K562 (cell line): ENCODE results near the gene HSPA1L. TPM values are rescaled to one million over a fixed set of nuclear protein-coding genes. Genes with fewer than 3 reads are reported as not detected.
A peak's percentile ranks its signal among the peaks of the same experiment; 100 is the strongest.

ENCODE experiments used
- CC2D1A ChIP-seq: fragments of 450-650 bp; IDR thresholded peaks from 2 replicates; pipeline ENCODE4 v1.6.1; 2017; ENCODE audit warnings: mild to moderate bottlenecking
- EHMT2 ChIP-seq: fragments of 450-650 bp; IDR thresholded peaks from 2 replicates; pipeline ENCODE4 v1.6.1; 2018; ENCODE audit warnings: antibody characterized with exemption
- FIP1L1 ChIP-seq: fragments of 200-400 bp; formaldehyde crosslinking; IDR thresholded peaks from 2 replicates; pipeline ENCODE4 v1.6.1; 2018; ENCODE audit warnings: mild to moderate bottlenecking, low read depth, low read length; ENCODE audit not compliant: poor library complexity, severe bottlenecking
- HDGF ChIP-seq: fragments of 450-650 bp; IDR thresholded peaks from 2 replicates; pipeline ENCODE4 v1.6.1; 2016
- HEY1 ChIP-seq: fragments of 250-450 bp; sonication (Bioruptor Pico); IDR thresholded peaks from 2 replicates; pipeline ENCODE4 v1.5.0; 2020; ENCODE audit warnings: mild to moderate bottlenecking, moderate library complexity, borderline replicate concordance
- HNRNPLL ChIP-seq: fragments of 200-400 bp; formaldehyde crosslinking; IDR thresholded peaks from 2 replicates; pipeline ENCODE4 v1.6.1; 2017; ENCODE audit warnings: low read length, low read depth, mild to moderate bottlenecking; ENCODE audit not compliant: poor library complexity, severe bottlenecking
- IRF2 ChIP-seq: sonication (generic); formaldehyde crosslinking; IDR thresholded peaks from 2 replicates; pipeline ENCODE4 v1.8.1; 2022; ENCODE audit warnings: mild to moderate bottlenecking, missing genetic modification reagents
- KDM1A ChIP-seq, 2 experiments: fragments of 450-650 bp; IDR thresholded peaks; 2 replicates each; pipeline ENCODE4 v1.6.1; 2016; ENCODE audit warnings: mild to moderate bottlenecking in 2 of 2
- MIER1 ChIP-seq: fragments of 450-650 bp; IDR thresholded peaks from 2 replicates; pipeline ENCODE4 v1.6.1; 2016; ENCODE audit warnings: antibody characterized with exemption, mild to moderate bottlenecking, low read depth
- PHF8 ChIP-seq: fragments of 200-600 bp; sonication (generic); IDR thresholded peaks from 2 replicates; pipeline ENCODE4 v1.6.1; 2012; ENCODE audit warnings: mixed run types, mild to moderate bottlenecking, inconsistent platforms, low read length, moderate library complexity, borderline replicate concordance
- PHTF2 ChIP-seq: fragments of 250-450 bp; sonication (Bioruptor Pico); IDR thresholded peaks from 2 replicates; pipeline ENCODE4 v1.5.0; 2021; ENCODE audit warnings: mild to moderate bottlenecking
- PML ChIP-seq: IDR thresholded peaks from 2 replicates; pipeline ENCODE4 v1.6.1; 2012; ENCODE audit warnings: low read length, inconsistent platforms
- POLR2A ChIP-seq: fragments of 450-650 bp; conservative IDR thresholded peaks from 2 replicates; pipeline ENCODE4 v1.6.1; 2016
- RAD51 ChIP-seq: fragments of 450-650 bp; IDR thresholded peaks from 2 replicates; pipeline ENCODE4 v1.7.1; 2016; ENCODE audit warnings: low read depth, mild to moderate bottlenecking, borderline replicate concordance
- RBM14 ChIP-seq: fragments of 200-400 bp; formaldehyde crosslinking; IDR thresholded peaks from 2 replicates; pipeline ENCODE4 v1.6.1; 2018; ENCODE audit warnings: low read depth, mild to moderate bottlenecking, low read length, moderate library complexity, borderline replicate concordance; ENCODE audit not compliant: insufficient read depth
- TCF7 ChIP-seq: sonication (generic); IDR thresholded peaks from 2 replicates; pipeline ENCODE4 v1.6.1; 2016; ENCODE audit warnings: antibody characterized with exemption, borderline replicate concordance
- TEAD1 ChIP-seq, 2 experiments: fragments of 450-650 bp in 1 of 2; sonication (generic) in 1 of 2; formaldehyde crosslinking; IDR thresholded peaks; 2 replicates each; pipeline versions ENCODE4 v1.4.0 to v1.8.0; 2020 to 2022; ENCODE audit warnings: mild to moderate bottlenecking in 2 of 2, missing genetic modification reagents in 1 of 2
- ZC3H4 ChIP-seq: sonication (generic); formaldehyde crosslinking; IDR thresholded peaks from 2 replicates; pipeline ENCODE4 v1.9.0; 2021; ENCODE audit warnings: missing genetic modification reagents, borderline replicate concordance
- ZNF280B ChIP-seq: fragments of 250-450 bp; sonication (Bioruptor Pico); IDR thresholded peaks from 2 replicates; pipeline ENCODE4 v1.5.1; 2021; ENCODE audit warnings: mild to moderate bottlenecking
- ZNF354B ChIP-seq: fragments of 250-450 bp; sonication (Bioruptor Pico); IDR thresholded peaks from 2 replicates; pipeline ENCODE4 v1.4.0; 2020
- polyA plus RNA-seq, 8 experiments: library from polyadenylated mRNA; depleted of rRNA in 4 of 8; stranded (reverse) in 5 of 8; unstranded in 3 of 8; fragments of >200 nt; fragmentation: Nextera tagmentation in 2 of 8; fragmentation: Illumina TruSeq in 1 of 8; extraction: Ambion mirVana in 2 of 8; extraction: Trizol in 1 of 8; gene quantifications; 2 replicates each; pipeline versions ENCODE4 v1.2.1 to v1.2.3, GENCODE V29; 2011 to 2014; ENCODE audit warnings: inconsistent platforms in 1 of 8, missing spikeins in 1 of 8
- total RNA-seq, 7 experiments: library from RNA; depleted of rRNA in 6 of 7; stranded (reverse); fragments of >200 nt in 6 of 7; fragmentation: Illumina TruSeq in 2 of 7; extraction: Trizol in 2 of 7; gene quantifications; 2 replicates each; pipeline versions ENCODE4 v1.2.1 to v1.2.3, GENCODE V29; 2011 to 2021; ENCODE audit warnings: low replicate concordance in 1 of 7
- TF ChIP-seq, protein P1 (sequence below): conservative IDR thresholded peaks from 2 replicates; pipeline ENCODE4 v1.6.1; 2011; ENCODE audit warnings: low read depth, mild to moderate bottlenecking, low read length; ENCODE audit not compliant: control insufficient read depth
- TF ChIP-seq, protein P2 (sequence below): fragments of 450-650 bp; IDR thresholded peaks from 2 replicates; pipeline ENCODE4 v1.6.1; 2016
- TF ChIP-seq, protein P3 (sequence below): fragments of 200-800 bp; sonication (Bioruptor generic); IDR thresholded peaks from 2 replicates; pipeline ENCODE4 v1.6.1; 2017; ENCODE audit warnings: missing genetic modification characterization, missing compliant biosample characterization

Gene HSPA1L
- total and polyA plus RNA-seq, 9 of the 15 experiments (the other 6 are each of a cell fraction or from before 2014, with no cell fraction given): 0.14 to 2.1 (median 1.3) TPM

DNA sequence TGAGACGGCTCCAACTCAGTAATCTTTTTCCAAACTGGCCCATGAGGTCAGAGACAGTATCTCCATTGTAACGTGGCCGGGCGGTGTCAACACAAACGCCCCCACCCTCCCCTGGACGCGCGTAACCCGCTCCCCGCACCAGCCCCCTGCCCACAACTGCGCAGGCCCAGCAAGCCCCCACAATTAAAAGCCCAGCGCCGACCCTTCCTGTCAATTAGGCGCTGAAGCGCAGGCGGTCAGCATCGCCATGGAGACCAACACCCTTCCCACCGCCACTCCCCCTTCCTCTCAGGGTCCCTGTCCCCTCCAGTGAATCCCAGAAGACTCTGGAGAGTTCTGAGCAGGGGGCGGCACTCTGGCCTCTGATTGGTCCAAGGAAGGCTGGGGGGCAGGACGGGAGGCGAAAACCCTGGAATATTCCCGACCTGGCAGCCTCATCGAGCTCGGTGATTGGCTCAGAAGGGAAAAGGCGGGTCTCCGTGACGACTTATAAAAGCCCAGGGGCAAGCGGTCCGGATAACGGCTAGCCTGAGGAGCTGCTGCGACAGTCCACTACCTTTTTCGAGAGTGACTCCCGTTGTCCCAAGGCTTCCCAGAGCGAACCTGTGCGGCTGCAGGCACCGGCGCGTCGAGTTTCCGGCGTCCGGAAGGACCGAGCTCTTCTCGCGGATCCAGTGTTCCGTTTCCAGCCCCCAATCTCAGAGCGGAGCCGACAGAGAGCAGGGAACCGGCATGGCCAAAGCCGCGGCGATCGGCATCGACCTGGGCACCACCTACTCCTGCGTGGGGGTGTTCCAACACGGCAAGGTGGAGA lies at the start of gene HSPA1L, which contains the start of gene HSPA1A (continued):
- TF ChIP-seq PHF8: peak; percentile 64
- no peak for TF ChIP-seq KDM1A (IDR thresholded peaks at IDR 0.05)
- TF ChIP-seq TEAD1 (CRISPR knock-in tag; IDR thresholded peaks at IDR 0.05): peak; percentile 59 to 91; a peak in 3 of 4 replicates
- TF ChIP-seq RAD51: 0 out of 2 replicates have a peak, but pooled peaks have one; percentile 22
- no peak for TF ChIP-seq EHMT2
- no peak for TF ChIP-seq RBM14
- TF ChIP-seq POLR2A: peak; percentile 100
- TF ChIP-seq PHTF2: peak; percentile 98; the same call in 1 of the 2 replicates
- peak; percentile 97; the same call in 1 of the 2 replicates for TF ChIP-seq ZC3H4
- TF ChIP-seq FIP1L1: peak; percentile 84
- peak; percentile 32 for TF ChIP-seq HNRNPLL
- peak; percentile 57; the same call in 1 of the 2 replicates for TF ChIP-seq TCF7
- no peak for TF ChIP-seq HDGF
- TF ChIP-seq, protein P1, sequence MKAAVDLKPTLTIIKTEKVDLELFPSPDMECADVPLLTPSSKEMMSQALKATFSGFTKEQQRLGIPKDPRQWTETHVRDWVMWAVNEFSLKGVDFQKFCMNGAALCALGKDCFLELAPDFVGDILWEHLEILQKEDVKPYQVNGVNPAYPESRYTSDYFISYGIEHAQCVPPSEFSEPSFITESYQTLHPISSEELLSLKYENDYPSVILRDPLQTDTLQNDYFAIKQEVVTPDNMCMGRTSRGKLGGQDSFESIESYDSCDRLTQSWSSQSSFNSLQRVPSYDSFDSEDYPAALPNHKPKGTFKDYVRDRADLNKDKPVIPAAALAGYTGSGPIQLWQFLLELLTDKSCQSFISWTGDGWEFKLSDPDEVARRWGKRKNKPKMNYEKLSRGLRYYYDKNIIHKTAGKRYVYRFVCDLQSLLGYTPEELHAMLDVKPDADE: peak; percentile 52
- TF ChIP-seq ZNF280B (CRISPR knock-in tag): no peak
- 0 out of 2 replicates have a peak, but pooled peaks have one; percentile 64 for TF ChIP-seq MIER1
- TF ChIP-seq PML: peak; percentile 98
- TF ChIP-seq ZNF354B (CRISPR knock-in tag): no peak
- TF ChIP-seq, protein P2, sequence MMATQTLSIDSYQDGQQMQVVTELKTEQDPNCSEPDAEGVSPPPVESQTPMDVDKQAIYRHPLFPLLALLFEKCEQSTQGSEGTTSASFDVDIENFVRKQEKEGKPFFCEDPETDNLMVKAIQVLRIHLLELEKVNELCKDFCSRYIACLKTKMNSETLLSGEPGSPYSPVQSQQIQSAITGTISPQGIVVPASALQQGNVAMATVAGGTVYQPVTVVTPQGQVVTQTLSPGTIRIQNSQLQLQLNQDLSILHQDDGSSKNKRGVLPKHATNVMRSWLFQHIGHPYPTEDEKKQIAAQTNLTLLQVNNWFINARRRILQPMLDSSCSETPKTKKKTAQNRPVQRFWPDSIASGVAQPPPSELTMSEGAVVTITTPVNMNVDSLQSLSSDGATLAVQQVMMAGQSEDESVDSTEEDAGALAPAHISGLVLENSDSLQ: peak; percentile 86
- TF ChIP-seq CC2D1A: no peak
- TF ChIP-seq, protein P3, sequence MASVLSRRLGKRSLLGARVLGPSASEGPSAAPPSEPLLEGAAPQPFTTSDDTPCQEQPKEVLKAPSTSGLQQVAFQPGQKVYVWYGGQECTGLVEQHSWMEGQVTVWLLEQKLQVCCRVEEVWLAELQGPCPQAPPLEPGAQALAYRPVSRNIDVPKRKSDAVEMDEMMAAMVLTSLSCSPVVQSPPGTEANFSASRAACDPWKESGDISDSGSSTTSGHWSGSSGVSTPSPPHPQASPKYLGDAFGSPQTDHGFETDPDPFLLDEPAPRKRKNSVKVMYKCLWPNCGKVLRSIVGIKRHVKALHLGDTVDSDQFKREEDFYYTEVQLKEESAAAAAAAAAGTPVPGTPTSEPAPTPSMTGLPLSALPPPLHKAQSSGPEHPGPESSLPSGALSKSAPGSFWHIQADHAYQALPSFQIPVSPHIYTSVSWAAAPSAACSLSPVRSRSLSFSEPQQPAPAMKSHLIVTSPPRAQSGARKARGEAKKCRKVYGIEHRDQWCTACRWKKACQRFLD (CRISPR knock-in tag): no peak
- TF ChIP-seq IRF2 (CRISPR knock-in tag): no peak
- TF ChIP-seq HEY1 (CRISPR knock-in tag): peak; percentile 76; the same call in 1 of the 2 replicates
